ENCODE data around the gene LSAMP. TPM values are rescaled to one million over a fixed set of nuclear protein-coding genes. Genes with fewer than 3 reads are reported as not detected.
A peak's percentile ranks its signal among the peaks of the same experiment; 100 is the strongest.

Gene LSAMP
- polyA plus RNA-seq, 4 donors = 12.7 to 16.7 (median 14.2) TPM

GRCh38 chr3:115989684-115990421, 455.4 kb downstream of the LSAMP start:
- no peak for DNase-seq (ENCODE audit: low read depth in 4 of 4, low spot score in 3 of 4)

DNA sequence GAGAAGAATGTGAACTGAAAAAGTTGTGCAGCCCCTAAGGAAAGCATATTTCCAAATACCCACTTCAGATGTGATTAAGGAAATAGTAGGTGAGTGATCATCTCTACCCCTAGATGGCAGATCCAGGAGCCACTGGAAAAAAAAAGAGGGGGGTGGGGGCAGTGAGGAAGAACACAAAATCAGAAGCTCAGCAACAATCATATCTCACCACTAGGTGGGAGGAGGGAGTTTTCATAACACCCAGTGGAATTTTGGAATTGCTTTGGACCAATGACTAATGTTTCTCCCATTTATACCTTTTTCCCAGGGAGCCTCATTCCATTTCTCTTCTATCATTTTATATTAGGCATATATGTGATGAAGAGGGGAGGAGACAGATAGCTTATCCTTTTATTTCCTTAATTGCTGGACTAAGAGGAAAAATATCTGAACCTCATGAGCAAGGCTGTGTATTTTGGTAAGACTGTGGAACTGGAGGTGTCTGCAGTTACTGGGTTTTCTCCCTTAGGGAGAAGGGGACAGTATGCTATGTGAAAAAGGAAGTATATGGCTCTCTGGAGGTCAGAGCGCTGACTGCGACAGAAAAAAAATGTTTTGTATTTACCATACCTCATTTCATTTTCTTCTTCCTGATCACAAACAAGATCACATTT, 458.6 kb downstream of the LSAMP start:
- DNase-seq (ENCODE audit: low read depth in 4 of 4, low spot score in 3 of 4) = no peak

DNA sequence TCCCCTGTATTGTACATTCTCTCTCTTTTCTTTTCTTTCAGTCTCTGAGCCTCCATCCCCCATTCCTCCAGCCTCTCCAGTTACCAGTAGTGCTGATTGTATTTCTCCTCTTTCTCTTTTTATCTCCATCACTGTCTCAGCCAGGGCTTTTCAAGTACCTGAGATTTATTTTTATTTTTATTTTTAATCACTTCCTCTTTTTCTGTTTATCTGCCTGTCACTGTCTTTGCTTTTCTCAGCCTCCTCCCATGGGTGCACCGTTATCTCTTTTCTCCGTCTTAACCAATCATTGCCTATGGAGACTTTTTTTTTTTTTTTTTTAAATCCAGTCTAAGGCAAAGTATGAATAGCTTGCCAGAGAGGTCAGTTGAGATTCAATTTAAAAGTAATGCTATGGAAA, 462.7 kb downstream of the LSAMP start:
- no peak for DNase-seq (ENCODE audit: low read depth in 4 of 4, low spot score in 3 of 4)

GRCh38 chr3:115982108-115982507, 463.2 kb downstream of the LSAMP start:
- no peak for DNase-seq (ENCODE audit: low read depth in 4 of 4, low spot score in 3 of 4)

GRCh38 chr3:115980709-115981108, 464.6 kb downstream of the LSAMP start:
- no peak for DNase-seq (ENCODE audit: low read depth in 4 of 4, low spot score in 3 of 4)

GRCh38 chr3:115977866-115978265, 467.4 kb downstream of the LSAMP start:
- DNase-seq (ENCODE audit: low read depth in 4 of 4, low spot score in 3 of 4) = no peak

GRCh38 chr3:115975796-115976195, 469.5 kb downstream of the LSAMP start:
- DNase-seq (ENCODE audit: low read depth in 4 of 4, low spot score in 3 of 4) = no peak

DNA sequence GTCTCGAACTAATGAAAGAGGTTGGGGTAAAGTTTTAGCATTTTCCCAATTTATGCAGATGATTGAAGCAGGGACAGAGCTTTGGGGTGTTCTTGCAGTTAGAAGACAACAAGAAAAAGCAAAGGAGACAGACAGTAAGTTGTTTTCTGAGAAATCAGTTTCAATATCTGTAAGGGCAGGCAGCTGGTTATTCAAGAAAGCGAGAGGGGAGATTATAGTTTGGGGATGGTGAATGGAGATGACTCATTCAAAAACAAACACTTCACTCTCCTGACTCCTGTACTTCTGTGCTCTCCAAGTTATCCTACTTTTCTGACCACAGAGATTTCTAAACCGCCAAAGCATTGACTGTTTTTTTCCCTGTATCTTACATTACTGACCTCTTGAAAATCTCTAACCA, 469.9 kb downstream of the LSAMP start:
- no peak for DNase-seq (ENCODE audit: low read depth in 4 of 4, low spot score in 3 of 4)

DNA sequence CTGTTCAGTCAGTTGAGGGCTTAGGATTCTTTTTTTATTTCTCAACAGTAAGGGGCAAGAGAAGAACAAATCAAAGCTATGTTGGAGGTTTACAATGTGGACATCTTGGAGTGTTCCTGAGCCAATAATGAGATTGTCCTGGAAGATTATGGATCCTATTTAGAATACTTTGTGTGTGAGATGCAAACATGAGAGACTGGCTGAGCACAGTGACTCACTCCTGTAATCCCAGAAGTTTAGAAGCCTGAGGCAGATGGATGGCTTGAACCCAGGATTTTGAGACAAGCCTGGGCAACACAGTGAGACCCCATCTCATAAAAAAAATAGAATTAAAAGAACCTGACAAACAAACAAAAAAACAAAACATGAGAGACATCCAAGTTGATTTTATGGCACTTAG, 470.3 kb downstream of the LSAMP start:
- no peak for DNase-seq (ENCODE audit: low read depth in 4 of 4, low spot score in 3 of 4)

GRCh38 chr3:115968871-115969270, 476.4 kb downstream of the LSAMP start:
- no peak for DNase-seq (ENCODE audit: low read depth in 4 of 4, low spot score in 3 of 4)

DNA sequence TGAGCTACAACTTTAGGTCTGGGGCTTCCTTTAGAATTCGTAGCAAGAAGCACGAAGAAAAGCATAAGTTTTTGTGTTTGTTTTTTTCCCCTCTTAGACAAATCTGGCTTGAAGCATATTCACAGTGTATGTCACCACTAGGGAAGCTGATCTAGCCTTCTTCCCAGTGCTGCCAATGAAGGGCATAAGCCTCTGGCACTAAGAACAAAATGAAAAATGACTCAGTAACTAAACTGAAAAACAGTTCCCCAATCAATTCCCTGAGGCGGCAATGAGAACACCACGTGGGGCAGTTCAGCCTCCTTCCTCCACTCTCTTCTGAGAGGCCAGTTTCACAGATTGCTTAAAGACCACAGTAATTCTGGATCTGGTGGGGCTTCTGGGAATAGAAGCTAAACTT, 483.9 kb downstream of the LSAMP start:
- no peak for DNase-seq (ENCODE audit: low read depth in 4 of 4, low spot score in 3 of 4)

GRCh38 chr3:115960799-115961198, 484.5 kb downstream of the LSAMP start:
- DNase-seq (ENCODE audit: low read depth in 4 of 4, low spot score in 3 of 4) = peak; percentile 37 to 60 (median 47)

GRCh38 chr3:115958526-115958925, 486.8 kb downstream of the LSAMP start:
- DNase-seq (ENCODE audit: low read depth in 4 of 4, low spot score in 3 of 4) = no peak

DNA sequence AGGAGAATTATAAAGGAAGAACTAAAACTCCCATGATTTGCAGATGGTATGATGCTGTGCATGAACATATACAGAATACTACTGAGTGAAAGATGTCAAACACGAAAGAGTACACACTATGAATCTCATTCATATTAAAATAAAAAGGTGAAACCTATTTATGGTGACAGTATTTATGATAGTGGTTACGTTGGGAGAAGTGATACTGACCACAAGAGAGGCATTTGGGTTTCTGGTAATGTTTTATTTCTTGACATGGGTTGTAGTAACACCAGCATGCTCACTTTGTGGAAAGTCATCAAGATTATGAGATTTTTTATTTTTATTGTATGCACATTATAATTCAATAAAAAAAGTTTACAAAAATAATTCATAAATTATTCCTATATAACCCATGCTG, 498.0 kb downstream of the LSAMP start:
- no peak for DNase-seq (ENCODE audit: low read depth in 4 of 4, low spot score in 3 of 4)

DNA sequence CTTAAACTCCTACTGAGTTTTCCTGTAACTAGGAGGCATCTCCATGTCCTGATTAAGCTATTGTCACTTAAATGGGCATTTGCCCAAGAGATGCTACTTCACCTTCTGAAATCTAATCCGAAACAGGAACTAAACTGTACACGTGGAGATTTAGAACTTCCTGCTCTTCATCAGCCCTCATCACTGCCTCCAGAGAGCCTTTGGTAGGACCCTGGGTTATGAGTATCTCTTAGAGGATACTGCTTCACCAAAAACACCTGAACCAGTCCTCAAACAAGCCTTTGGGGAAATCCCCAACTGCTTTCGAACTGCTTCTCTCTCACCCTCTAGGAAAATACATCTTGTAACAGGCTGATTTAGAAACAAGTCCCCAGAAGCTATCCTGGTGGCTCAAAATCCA, 501.7 kb downstream of the LSAMP start:
- no peak for DNase-seq (ENCODE audit: low read depth in 4 of 4, low spot score in 3 of 4)

- no peak for DNase-seq (ENCODE audit: low read depth in 4 of 4, low spot score in 3 of 4)
Measured at GRCh38 chr3:115937054-115937453, 508.2 kb downstream of the LSAMP start.

- no peak for DNase-seq (ENCODE audit: low read depth in 4 of 4, low spot score in 3 of 4)
Measured at GRCh38 chr3:115932807-115933206, 512.5 kb downstream of the LSAMP start.

GRCh38 chr3:115931581-115931980, 513.7 kb downstream of the LSAMP start:
- DNase-seq (ENCODE audit: low read depth in 4 of 4, low spot score in 3 of 4) = no peak

GRCh38 chr3:115930922-115931321, 514.4 kb downstream of the LSAMP start:
- DNase-seq (ENCODE audit: low read depth in 4 of 4, low spot score in 3 of 4) = no peak

GRCh38 chr3:115930168-115930567, 515.1 kb downstream of the LSAMP start:
- DNase-seq (ENCODE audit: low read depth in 4 of 4, low spot score in 3 of 4) = no peak

- DNase-seq (ENCODE audit: low read depth in 4 of 4, low spot score in 3 of 4) = no peak
Measured at GRCh38 chr3:115928376-115928775, 516.9 kb downstream of the LSAMP start.

- DNase-seq (ENCODE audit: low read depth in 4 of 4, low spot score in 3 of 4) = no peak
Measured at GRCh38 chr3:115927197-115927596, 518.1 kb downstream of the LSAMP start.

Data from right renal pelvis (tissue), 4 donors.